ENCODE measurements around the gene IL20RB.

IL20RB gene

DNA sequence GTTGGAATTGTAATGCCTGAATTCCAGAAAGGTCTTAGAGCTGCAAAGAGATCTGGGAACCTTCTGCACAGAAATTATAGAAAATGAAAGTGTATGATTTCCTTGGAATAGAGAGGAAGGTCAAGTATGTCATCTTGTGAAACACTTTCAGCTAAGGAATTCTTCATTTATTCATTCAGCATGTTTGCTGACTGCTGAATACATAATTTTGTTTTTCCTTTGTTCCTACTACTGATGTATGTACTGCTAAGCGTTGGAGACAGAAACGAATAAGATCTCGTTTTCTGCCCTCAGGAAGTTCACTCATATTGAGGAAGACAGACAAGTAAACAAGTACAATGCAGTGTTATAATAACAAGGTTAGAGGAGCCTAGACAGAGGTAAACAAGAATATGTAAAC lies 14.3 kb upstream of the IL20RB start:
- H3K4me3 ChIP-seq (ENCODE audit: low read depth, low read length), result no peak overlapping the region

DNA sequence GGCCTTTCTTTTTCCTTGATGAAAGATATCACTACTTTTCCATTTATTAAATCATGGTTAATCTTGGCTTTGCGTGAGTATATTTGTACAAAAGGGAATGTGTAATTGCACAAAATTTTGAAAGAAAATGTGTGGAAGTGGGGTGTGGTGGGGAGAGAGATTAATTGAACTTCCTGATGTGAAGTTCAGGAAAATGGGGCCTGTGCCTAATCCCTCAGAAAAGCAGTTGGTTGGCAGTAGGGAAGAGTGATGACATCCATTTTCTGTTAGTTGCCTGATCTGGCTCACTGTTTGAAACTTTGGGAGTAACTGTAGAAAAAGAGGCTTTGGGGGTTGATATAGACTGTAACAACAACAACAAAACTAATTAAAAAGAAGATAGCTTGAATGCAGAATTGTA lies 10.8 kb upstream of the IL20RB start:
- no peak overlapping the region for H3K4me3 ChIP-seq (ENCODE audit: low read depth, low read length)

DNA sequence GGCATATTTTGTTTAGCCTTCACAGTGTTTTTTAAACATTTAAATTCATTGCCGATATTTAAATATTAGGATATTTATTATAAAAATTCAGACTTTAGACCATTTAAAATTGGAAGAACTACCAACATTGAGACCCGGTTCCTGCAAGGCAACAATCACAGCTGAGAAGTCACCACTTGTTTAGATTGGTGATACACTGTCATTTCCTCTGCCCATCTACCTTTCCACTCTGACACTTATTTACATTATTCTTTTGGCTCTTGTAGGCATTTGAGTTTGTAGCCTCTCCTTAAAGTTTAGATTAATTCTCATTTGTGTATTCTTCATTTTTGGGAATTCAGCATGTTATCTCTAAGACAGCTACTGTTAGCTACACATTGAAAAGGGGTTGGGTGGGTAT lies 10.3 kb upstream of the IL20RB start:
- no peak overlapping the region for H3K4me3 ChIP-seq (ENCODE audit: low read depth, low read length)

DNA sequence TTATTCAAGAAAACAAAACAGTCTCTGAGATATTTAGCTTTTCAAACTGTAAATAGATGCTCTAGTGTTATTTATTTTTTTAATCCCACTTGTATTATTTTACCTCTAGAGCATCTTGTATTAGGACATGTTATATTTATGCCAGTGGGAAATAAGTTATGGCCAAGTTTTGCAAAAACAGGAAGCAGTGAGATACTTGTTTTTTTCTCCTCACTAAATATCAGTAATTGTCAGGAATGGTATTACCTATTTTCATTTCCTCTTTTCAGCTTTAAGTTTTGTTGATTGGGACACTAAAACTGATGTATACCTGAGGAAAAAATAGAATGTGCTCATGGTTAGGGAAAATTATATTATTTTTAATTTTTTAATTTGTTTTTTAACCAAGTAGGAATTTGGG lies 8.6 kb upstream of the IL20RB start:
- no peak overlapping the region for H3K4me3 ChIP-seq (ENCODE audit: low read depth, low read length)

DNA sequence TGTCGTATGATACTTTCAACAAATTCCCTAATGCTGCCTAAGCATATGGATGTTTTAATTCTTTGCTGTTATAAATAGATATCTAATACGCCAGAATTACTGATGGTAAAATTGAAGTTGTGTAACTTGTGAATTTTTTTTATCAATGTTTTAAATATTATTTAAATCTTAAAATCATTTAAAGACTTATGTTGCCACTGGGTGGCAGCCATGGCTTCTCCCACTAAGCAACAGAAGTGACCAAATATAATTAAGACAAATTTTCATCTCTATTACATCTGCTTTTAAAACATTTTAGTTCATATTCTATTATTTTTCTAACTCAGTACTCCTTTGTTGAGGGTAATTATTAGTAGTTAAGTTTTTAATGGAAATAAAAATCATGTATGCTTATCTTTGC lies 8.1 kb upstream of the IL20RB start:
- no peak overlapping the region for H3K4me3 ChIP-seq (ENCODE audit: low read depth, low read length)

DNA sequence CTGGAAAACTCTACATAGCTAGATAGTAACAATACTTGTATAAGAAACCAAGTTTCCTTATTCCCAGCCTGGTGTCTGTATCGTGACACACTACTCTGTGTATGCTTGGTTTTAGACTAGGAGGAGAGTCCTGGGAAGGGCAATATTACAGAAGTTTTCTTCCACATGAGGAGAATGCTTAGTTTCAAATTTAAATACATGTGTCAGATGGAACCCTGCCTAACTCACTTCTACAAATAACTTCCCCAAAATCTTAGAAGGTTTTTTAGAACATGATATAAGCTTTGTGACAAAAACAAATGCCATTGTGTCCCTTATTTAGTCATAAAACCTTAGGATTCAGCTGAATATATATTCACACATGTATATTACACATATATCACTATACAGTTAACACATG lies 7.2 kb upstream of the IL20RB start:
- H3K4me3 ChIP-seq (ENCODE audit: low read depth, low read length), result no peak overlapping the region

DNA sequence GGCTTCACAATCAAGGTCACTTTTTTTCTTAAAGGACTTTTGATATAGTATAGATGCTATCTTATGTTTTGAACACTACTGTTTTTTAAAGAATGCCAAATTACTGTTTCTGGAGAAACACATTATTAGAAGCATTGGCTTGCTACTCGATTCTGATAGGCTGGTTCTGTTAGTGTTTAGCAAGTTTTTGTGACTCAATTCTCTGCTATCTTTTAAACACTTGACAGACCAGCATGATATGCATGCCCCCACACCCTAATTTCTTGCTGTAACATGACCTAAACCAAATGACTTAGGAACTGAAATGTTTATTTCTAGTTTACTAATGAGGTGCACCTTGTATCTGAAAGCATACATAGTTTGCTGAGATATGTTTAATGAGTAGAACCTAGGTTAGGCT lies 5.5 kb upstream of the IL20RB start:
- H3K4me3 ChIP-seq (ENCODE audit: low read depth, low read length), result no peak overlapping the region

DNA sequence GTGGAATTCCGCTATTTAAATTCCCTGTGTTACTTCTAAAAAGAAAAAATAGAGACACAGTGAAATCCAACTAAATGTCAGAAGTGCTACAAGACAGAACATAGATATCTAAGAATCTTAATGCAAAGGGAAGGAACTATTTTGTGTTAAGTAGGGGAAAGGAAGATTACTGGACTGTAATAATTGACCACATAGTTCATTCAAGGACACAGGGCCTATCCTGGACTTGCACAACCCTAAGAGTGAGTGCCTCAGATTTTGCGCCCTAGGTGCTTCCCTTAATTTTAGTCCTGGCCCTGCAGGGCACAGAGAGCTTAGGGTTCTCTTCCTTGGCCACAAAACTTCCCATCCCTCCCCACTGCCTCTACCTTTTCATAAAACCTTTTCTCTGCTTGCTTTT lies 3.5 kb upstream of the IL20RB start:
- no peak overlapping the region for H3K4me3 ChIP-seq (ENCODE audit: low read depth, low read length)

DNA sequence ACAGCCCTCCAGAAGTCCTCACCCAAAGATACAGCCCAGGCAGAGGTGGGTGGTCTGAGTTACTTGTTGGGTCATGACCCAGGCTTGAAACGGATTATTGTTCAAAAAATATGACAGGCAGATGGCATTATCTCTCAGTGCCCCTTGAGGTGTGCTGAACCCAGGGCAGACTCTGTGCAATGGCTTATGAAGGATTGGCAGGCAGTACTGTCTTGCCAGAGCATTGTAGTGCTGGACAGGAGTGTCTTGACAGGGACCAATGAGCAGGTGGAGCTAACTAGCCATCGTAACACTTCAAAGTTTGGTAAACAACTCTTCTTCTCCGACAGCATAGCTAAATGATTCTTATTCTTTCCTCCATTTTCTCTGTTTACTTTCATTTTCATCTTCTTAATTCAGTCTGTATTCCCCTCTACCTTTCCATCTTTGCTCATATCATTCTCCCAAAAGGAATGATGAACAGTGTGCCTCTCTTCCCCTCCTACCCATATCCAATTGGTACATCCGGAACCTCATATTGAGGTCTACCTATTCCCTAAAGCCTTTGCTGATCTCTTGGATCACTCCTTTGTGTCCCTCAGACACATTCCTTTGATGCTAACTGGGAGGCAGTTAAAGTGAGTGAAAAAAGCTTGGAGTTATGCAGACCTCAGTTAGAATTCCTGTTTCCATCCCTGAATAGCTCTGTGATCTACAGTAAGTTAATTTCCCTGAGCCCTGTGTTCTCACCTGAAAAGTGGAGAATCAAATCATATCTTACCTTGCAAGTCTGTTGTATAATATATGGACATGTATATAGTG lies 2.6 kb upstream of the IL20RB start:
- no peak overlapping the region for H3K4me3 ChIP-seq (ENCODE audit: low read depth, low read length)

DNA sequence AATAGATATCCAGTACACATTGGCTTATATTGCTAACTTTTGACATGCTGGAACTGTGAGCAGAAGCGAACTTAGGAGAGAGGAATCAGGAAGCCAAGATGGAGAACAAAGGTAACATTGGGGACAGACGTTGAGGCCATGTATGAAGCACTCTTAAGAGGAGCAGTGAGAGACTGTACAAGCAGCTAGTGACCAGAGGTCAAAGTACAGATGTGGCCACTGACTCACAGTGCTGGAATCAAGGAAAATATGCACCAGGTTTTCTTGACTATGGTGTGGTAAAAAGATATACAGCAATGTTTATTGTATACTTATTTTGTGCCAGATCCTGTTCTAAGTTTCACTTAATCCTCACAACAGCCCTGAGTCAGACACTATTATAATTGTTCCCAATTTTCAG lies 2.0 kb upstream of the IL20RB start:
- H3K4me3 ChIP-seq (ENCODE audit: low read depth, low read length), result no peak overlapping the region

DNA sequence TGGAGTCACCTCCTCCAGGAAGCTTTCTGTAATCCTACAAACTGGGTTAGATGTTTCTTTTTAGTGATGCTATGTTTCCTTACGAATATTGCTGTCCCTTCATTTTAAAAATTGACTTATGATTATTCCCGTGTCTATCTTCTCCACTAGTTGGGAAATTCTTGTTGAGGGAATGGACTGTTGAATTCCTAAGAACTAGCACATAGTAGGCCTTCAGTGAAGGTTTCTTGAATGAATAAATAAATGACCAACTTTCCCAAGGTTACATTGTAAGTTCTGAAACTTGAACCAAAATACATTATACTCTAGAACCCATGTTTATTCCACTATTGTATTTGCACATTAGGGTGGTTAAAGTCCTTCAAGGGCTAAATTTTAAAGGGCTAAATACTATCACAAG lies 812 bp upstream of the IL20RB start:
- H3K4me3 ChIP-seq (ENCODE audit: low read depth, low read length), result no peak overlapping the region

DNA sequence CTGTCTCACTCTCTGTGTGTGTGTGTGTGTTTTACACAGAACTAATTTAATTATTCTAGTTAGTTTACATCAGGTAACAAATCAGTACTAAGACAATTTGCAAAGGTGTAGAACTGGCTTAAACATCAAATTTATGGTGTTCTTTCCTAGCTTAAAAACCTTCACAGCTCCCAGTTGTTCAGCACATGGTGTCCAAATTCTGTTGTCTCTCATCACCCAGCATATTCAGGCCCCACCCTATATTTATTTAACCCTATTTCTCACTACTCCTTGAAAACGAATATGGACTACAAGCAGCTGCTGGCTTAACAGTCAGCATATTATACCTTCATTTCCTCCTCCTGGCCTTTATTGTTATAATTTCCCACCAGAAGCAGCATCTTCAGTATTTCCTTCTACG lies 1.2 kb downstream of the IL20RB start:
- no peak overlapping the region for H3K4me3 ChIP-seq (ENCODE audit: low read depth, low read length)

DNA sequence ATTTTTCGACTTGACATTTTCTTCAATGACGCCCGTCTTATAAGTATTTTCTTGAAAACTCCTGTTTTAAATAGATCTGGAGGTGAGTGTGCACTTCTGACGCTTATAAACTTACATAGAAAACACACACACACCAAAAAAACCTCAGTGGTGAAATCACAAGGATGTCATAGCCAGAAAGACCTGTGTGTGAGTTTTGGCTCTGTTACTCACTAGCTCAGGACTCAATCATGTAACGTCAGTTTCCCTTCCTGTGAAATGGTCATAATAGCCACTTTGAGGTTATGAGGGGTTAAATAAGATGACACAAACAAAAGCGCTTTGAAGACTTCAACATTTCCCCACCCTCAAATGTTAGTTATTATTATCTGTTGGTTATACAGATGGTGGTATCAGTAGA lies 1.8 kb downstream of the IL20RB start:
- H3K4me3 ChIP-seq (ENCODE audit: low read depth, low read length), result no peak overlapping the region

DNA sequence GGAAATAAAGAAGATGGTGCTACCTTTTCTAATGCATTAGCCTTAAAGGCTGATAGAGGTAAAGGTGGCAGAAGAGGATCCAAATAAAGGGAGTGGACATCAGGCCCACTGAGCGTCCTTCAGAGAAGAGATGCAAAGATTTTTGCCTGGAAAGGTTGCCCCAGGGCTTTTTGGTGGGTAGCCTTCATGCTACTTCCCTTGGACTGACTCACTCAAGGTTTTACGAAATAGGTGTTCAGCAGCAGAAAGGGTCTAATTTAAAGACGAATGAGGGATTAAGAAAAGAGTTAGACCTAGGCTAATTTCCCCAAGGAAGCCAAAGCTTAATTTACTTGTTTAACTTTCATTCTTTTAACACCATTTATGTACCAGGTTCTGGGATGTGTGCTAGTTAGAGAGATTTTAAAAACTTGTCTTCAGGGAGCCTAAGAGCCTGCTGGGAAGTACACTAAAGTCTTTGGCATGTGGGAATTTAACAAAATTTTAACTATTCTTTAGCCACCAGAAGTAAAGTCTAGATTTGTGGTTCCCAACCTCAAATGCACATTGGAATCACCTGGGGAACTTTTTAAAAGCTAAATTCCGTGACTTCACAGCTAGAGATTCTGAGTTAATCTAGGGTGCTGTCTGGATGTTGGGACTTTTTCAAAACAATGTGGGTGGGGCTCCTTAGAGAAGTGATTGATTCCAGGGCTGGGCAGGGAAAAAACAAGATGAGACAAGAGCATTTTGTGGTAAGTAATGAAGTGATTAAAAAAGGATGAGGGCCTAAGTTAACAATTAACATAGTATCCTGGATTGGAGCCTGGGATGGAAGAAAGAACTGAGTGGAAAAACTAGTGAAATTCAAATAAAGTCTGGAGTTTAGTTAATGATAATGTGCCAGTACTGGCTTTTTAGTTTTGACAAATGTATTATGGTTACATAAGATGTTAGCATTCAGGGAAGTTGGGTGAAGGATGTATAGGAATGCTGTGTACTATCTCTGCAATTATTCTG lies 3.4 kb downstream of the IL20RB start:
- no peak overlapping the region for H3K4me3 ChIP-seq (ENCODE audit: low read depth, low read length)

DNA sequence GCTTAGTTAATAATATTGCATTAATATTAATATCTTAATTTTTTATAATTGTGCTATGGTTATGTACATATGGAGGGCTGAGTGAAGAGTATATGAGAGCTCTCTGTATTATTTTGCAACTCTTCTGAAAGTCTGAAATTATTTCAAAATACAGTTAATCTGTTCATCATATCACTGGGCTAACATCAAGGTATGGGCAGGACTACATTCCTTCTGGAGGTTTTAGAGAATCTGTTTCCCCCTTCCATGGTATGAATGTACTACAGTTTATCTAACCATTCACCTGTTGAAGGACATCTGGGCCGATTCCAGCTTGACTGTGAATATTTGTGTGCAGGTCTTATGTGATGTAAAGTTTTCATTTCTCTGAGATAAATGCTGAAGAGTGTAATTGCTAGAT lies 5.1 kb downstream of the IL20RB start:
- H3K4me3 ChIP-seq (ENCODE audit: low read depth, low read length), result no peak overlapping the region

DNA sequence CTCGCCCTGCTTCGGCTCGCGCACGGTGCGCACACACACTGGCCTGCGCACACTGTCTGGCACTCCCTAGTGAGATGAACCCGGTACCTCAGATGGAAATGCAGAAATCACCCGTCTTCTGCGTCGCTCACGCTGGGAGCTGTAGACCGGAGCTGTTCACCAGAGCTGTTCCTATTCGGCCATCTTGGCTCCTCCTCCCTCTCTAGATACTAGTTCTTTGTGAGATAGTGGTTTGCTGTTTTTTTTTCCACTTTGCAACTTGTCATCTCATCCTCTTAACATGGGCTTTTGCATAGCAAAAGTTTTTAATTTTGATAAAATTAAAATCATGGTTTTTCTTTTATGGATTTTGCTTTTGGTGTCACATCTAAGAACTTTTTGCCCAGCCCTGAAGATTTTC lies 11.8 kb downstream of the IL20RB start:
- peak overlapping the region; percentile 21 for H3K4me3 ChIP-seq (ENCODE audit: low read depth, low read length)

DNA sequence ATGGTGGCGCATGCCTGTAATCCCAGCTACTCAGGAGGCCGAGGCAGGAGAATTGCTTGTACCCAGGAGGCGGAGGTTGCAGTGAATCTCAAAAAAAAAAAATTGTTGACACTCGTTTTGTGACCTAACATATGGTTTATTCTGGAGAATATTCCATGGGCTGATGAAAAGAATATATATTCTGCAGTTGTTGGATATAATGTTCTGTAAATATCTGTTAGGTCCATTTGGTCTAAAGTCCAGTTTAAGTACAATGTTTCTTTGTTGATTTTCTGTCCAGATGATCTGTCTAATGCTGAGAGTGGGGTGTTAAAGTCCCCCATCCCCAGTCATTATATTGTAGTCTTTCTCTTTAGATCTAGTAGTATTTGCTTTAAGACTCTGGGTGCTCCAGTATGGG lies 15.6 kb downstream of the IL20RB start:
- no peak overlapping the region for H3K4me3 ChIP-seq (ENCODE audit: low read depth, low read length)

DNA sequence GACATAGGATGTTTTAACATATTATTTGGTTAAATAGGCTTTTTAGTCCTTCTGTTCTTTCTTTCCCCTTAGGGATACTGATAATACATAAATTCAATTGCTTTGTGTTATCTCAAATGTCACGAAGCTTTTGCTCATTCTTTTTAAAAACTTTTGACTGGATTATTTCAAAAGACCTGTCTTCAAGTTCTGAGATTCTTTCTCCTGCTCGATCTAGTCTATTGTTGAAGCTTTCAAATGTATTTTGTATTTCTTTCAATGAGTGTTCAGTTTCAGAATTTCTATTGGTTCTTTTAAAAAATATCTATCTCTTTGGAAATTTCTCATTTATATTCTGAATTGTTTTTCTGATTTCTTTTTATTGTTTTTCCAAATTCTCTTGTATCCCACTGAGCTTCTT lies 16.9 kb downstream of the IL20RB start:
- no peak overlapping the region for H3K4me3 ChIP-seq (ENCODE audit: low read depth, low read length)

DNA sequence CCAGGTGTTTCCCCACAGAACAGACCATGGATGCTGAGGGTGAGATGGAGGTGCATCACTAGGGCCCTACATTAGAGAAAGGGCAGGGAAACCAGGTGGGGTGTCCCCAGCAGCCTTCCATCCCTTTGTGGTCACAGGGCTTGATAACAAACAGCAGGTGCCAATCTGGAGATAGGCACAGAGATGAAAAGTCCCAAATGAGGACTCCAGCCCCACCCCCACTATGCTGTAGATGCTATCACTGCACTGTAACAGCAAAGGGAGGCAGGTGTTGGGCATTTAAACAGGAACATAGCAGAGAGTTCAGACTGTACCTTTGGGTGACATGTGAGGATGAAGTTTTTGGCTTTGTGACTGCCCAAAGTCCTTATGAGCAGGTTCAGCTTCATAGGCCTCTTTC lies 21.4 kb downstream of the IL20RB start:
- H3K4me3 ChIP-seq (ENCODE audit: low read depth, low read length), result no peak overlapping the region

DNA sequence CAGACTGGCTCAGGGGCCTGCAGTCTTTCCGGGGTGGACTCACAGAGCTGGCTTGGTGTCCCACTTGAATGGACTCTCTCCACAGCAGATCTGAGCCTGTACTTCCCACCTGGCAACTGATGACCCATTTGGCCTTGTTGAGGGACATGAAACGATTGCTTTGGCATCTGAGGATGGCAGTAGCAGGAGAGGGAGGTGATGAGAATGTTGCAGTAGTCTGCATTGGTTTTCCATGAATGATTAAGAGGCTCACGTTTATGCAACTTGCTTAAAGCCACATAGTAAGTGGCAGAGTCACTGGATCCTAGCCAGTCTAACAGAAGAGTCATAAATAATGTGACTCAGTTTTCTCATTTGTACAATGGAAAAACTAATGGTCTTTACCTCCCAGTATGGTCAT lies 21.9 kb downstream of the IL20RB start:
- no peak overlapping the region for H3K4me3 ChIP-seq (ENCODE audit: low read depth, low read length)

DNA sequence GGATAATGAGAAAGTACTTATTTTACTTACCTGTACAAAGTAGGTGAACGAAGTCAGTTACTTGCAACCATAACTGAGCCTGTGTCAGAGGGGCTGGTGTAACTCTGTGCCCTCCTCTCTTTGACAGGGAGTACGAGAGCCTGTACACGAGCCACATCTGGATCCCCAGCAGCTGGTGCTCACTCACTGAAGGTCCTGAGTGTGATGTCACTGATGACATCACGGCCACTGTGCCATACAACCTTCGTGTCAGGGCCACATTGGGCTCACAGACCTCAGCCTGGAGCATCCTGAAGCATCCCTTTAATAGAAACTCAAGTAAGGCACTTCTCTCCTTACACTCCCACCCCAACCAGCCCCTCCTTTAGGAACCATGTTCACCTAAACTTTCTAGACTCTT lies 24.2 kb downstream of the IL20RB start:
- H3K4me3 ChIP-seq (ENCODE audit: low read depth, low read length), result no peak overlapping the region

DNA sequence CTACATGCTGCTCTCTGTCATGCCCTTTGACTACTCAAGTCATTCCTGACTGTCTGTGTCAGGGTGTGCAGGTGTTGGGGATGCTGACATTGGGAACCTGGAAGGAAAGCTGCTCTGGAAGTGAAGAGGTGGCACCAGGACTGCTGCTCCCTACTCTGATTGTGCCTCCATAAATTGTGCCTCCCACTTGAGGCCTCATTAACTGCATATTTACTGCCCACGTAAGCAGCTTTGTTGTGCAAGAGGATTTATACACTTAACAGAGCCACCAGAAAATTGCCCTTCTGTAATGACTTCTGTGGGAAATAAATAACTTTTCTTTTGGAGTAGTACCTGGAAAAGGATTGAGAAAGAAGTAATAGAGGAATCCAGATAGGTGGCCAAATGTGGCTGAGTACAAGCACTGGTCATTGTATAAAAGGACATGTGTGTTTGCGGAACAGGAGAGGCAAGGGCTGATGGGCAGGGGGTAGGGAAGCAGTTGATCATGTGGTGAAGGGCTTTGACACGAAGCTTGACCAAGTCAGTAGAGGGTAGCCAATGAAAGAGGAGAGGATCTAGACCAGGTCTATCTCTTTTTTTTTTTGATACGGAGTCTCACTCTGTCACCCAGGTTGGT lies 24.8 kb downstream of the IL20RB start:
- no peak overlapping the region for H3K4me3 ChIP-seq (ENCODE audit: low read depth, low read length)

Measured in iPS-11a (cell line).